ENCODE results near the gene TRIM71. TPM values are rescaled to one million over a fixed set of nuclear protein-coding genes. Genes with fewer than 3 reads are reported as not detected.

The TRIM71 gene
- polyA plus RNA-seq, 2 donors = not detected

- 96 to 100% methylated on average over 4 of the region's 4 CpGs for WGBS, 2 donors
- Histone ChIP-seq H3K36me3 (ENCODE audit: control insufficient read depth in 2 of 2, insufficient read depth in 2 of 2, low read length in 1 of 2) (no peaks in the 10 kb centered on the region), H3K4me3 (ENCODE audit: low read depth in 1 of 2, low read length in 2 of 2) (no peak overlapping the region), H3K9me3 (ENCODE audit: control insufficient read depth in 2 of 2, insufficient read depth in 1 of 2, low read depth in 1 of 2, low read length in 1 of 2) (no peaks in the 10 kb centered on the region), H3K4me1 (ENCODE audit: control insufficient read depth in 2 of 2, insufficient read depth in 2 of 2, low read length in 1 of 2) (peaks cover 0 to 3% of the 10 kb centered on the region in 2 donors), H3K27ac (ENCODE audit: low read depth in 2 of 2, low read length in 1 of 2) (no peak overlapping the region), H3K27me3 (ENCODE audit: control insufficient read depth in 1 of 2, insufficient read depth in 2 of 2, low read length in 2 of 2) (no peaks in the 10 kb centered on the region)
These were observed 41.9 kb downstream of the TRIM71 start for GRCh38 chr3:32859604-32860237.

DNA sequence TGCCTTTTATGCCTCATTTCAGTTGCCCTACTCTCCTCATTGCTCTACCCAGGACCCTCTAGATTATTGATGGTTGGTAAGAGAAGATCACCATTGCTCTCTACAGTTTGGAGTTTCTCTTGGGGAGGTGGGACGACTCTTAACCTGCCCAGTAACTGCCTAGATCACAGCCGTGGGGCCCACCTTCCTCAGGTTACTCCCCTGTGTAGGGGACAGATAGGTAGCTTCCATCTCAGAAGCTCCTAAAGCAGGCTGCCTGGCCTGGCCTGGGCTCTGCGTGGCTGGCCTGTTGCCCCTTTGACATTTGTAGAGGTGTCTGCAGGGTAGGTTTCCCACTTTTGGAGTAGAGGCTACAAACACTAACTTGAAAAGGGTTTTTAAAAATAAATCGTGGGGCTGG, 42.7 kb downstream of the TRIM71 start:
- no peaks in the 10 kb centered on the region for H3K27me3 ChIP-seq (ENCODE audit: control insufficient read depth in 1 of 2, insufficient read depth in 2 of 2, low read length in 2 of 2)
- no peak overlapping the region for H3K4me3 ChIP-seq (ENCODE audit: low read depth in 1 of 2, low read length in 2 of 2)
- no peaks in the 10 kb centered on the region for H3K36me3 ChIP-seq (ENCODE audit: control insufficient read depth in 2 of 2, insufficient read depth in 2 of 2, low read length in 1 of 2)
- H3K9me3 ChIP-seq (ENCODE audit: control insufficient read depth in 2 of 2, insufficient read depth in 1 of 2, low read depth in 1 of 2, low read length in 1 of 2) = no peaks in the 10 kb centered on the region
- 92 to 96% methylated on average over 4 of the region's 4 CpGs for WGBS, 2 donors
- no peak overlapping the region for H3K27ac ChIP-seq (ENCODE audit: low read depth in 2 of 2, low read length in 1 of 2)
- H3K4me1 ChIP-seq (ENCODE audit: control insufficient read depth in 2 of 2, insufficient read depth in 2 of 2, low read length in 1 of 2) = peaks cover 0 to 3% of the 10 kb centered on the region in 2 donors

- Histone ChIP-seq H3K27me3 (ENCODE audit: control insufficient read depth in 1 of 2, insufficient read depth in 2 of 2, low read length in 2 of 2) (no peaks in the 10 kb centered on the region), H3K36me3 (ENCODE audit: control insufficient read depth in 2 of 2, insufficient read depth in 2 of 2, low read length in 1 of 2) (no peaks in the 10 kb centered on the region), H3K4me3 (ENCODE audit: low read depth in 1 of 2, low read length in 2 of 2) (no peak overlapping the region), H3K27ac (ENCODE audit: low read depth in 2 of 2, low read length in 1 of 2) (no peak overlapping the region), H3K9me3 (ENCODE audit: control insufficient read depth in 2 of 2, insufficient read depth in 1 of 2, low read depth in 1 of 2, low read length in 1 of 2) (no peaks in the 10 kb centered on the region), H3K4me1 (ENCODE audit: control insufficient read depth in 2 of 2, insufficient read depth in 2 of 2, low read length in 1 of 2) (peaks cover 0 to 1% of the 10 kb centered on the region in 2 donors)
- 71 to 79% methylated on average over 5 of the region's 5 CpGs for WGBS, 2 donors
These were observed 43.9 kb downstream of the TRIM71 start for GRCh38 chr3:32861681-32862080.

GRCh38 chr3:32862247-32862935, 44.6 kb downstream of the TRIM71 start:
- WGBS, 2 donors = 75 to 78% methylated on average over 11 of the region's 11 CpGs

GRCh38 chr3:32862936-32863487, 45.2 kb downstream of the TRIM71 start:
- H3K4me3 ChIP-seq (ENCODE audit: low read depth in 1 of 2, low read length in 2 of 2) = no peak overlapping the region
- no peak overlapping the region for H3K27ac ChIP-seq (ENCODE audit: low read depth in 2 of 2, low read length in 1 of 2)
- no peaks in the 10 kb centered on the region for H3K4me1 ChIP-seq (ENCODE audit: control insufficient read depth in 2 of 2, insufficient read depth in 2 of 2, low read length in 1 of 2)
- 93 to 94% methylated on average over 5 of the region's 5 CpGs for WGBS, 2 donors
- H3K9me3 ChIP-seq (ENCODE audit: control insufficient read depth in 2 of 2, insufficient read depth in 1 of 2, low read depth in 1 of 2, low read length in 1 of 2) = no peaks in the 10 kb centered on the region
- H3K27me3 ChIP-seq (ENCODE audit: control insufficient read depth in 1 of 2, insufficient read depth in 2 of 2, low read length in 2 of 2) = no peaks in the 10 kb centered on the region
- no peaks in the 10 kb centered on the region for H3K36me3 ChIP-seq (ENCODE audit: control insufficient read depth in 2 of 2, insufficient read depth in 2 of 2, low read length in 1 of 2)

More at GRCh38 chr3:32862247-32862935, 44.6 kb downstream of the TRIM71 start:
- H3K9me3 ChIP-seq (ENCODE audit: control insufficient read depth in 2 of 2, insufficient read depth in 1 of 2, low read depth in 1 of 2, low read length in 1 of 2) = no peaks in the 10 kb centered on the region
- H3K27ac ChIP-seq (ENCODE audit: low read depth in 2 of 2, low read length in 1 of 2) = no peak overlapping the region
- H3K36me3 ChIP-seq (ENCODE audit: control insufficient read depth in 2 of 2, insufficient read depth in 2 of 2, low read length in 1 of 2) = no peaks in the 10 kb centered on the region
- H3K4me3 ChIP-seq (ENCODE audit: low read depth in 1 of 2, low read length in 2 of 2) = no peak overlapping the region
- no peaks in the 10 kb centered on the region for H3K27me3 ChIP-seq (ENCODE audit: control insufficient read depth in 1 of 2, insufficient read depth in 2 of 2, low read length in 2 of 2)
- H3K4me1 ChIP-seq (ENCODE audit: control insufficient read depth in 2 of 2, insufficient read depth in 2 of 2, low read length in 1 of 2) = no peaks in the 10 kb centered on the region

GRCh38 chr3:32865383-32865782, 47.6 kb downstream of the TRIM71 start:
- WGBS, 2 donors = 46 to 48% methylated on average over 6 of the region's 6 CpGs
- Histone ChIP-seq H3K27me3 (ENCODE audit: control insufficient read depth in 1 of 2, insufficient read depth in 2 of 2, low read length in 2 of 2) (no peaks in the 10 kb centered on the region), H3K4me1 (ENCODE audit: control insufficient read depth in 2 of 2, insufficient read depth in 2 of 2, low read length in 1 of 2) (no peaks in the 10 kb centered on the region), H3K36me3 (ENCODE audit: control insufficient read depth in 2 of 2, insufficient read depth in 2 of 2, low read length in 1 of 2) (no peaks in the 10 kb centered on the region), H3K9me3 (ENCODE audit: control insufficient read depth in 2 of 2, insufficient read depth in 1 of 2, low read depth in 1 of 2, low read length in 1 of 2) (no peaks in the 10 kb centered on the region), H3K27ac (ENCODE audit: low read depth in 2 of 2, low read length in 1 of 2) (no peak overlapping the region), H3K4me3 (ENCODE audit: low read depth in 1 of 2, low read length in 2 of 2) (no peak overlapping the region)

DNA sequence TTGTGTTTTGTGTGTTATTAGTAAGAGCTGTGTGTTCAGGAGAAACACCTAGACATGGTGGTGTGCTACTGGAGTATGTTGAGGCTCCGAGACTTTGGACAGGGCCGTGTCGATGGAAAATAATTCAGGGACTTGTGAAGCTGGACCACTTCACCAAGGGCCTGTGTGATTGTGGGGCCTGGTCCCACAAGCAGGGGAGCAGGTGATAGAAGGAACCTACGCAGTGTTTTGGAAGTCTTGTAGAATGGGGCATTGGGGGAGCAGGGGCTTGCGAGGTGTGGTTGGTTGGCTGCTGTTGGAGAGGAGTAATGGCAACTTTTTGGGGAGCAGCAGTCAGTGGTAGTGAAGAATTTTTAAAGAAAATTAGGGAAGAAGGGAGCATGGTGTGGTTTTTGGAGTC, 48.7 kb downstream of the TRIM71 start:
- Histone ChIP-seq H3K9me3 (ENCODE audit: control insufficient read depth in 2 of 2, insufficient read depth in 1 of 2, low read depth in 1 of 2, low read length in 1 of 2) (no peaks in the 10 kb centered on the region), H3K27me3 (ENCODE audit: control insufficient read depth in 1 of 2, insufficient read depth in 2 of 2, low read length in 2 of 2) (no peaks in the 10 kb centered on the region), H3K36me3 (ENCODE audit: control insufficient read depth in 2 of 2, insufficient read depth in 2 of 2, low read length in 1 of 2) (no peaks in the 10 kb centered on the region), H3K4me3 (ENCODE audit: low read depth in 1 of 2, low read length in 2 of 2) (no peak overlapping the region), H3K27ac (ENCODE audit: low read depth in 2 of 2, low read length in 1 of 2) (no peak overlapping the region), H3K4me1 (ENCODE audit: control insufficient read depth in 2 of 2, insufficient read depth in 2 of 2, low read length in 1 of 2) (no peaks in the 10 kb centered on the region)
- 96 to 97% methylated on average over 5 of the region's 5 CpGs for WGBS, 2 donors

DNA sequence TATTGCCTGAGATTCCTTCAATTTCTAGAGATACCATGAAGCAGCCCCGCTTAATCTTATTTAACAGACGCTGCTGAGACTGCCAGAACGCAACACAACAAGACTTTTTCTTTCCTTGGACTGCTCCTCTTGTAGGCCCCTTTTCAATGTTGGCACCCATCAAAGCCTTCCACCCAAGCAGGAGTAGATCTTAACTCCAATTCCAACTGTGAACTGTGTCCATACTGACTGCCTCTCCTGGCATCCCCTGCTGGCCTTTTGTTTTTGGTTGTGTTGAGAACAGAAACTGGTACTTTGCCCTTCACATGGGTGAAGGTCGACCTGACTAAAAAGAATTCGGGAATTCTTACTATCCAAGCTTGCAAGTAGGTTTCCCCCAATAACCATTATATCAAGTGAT, 50.2 kb downstream of the TRIM71 start:
- Histone ChIP-seq H3K9me3 (ENCODE audit: control insufficient read depth in 2 of 2, insufficient read depth in 1 of 2, low read depth in 1 of 2, low read length in 1 of 2) (no peaks in the 10 kb centered on the region), H3K4me3 (ENCODE audit: low read depth in 1 of 2, low read length in 2 of 2) (no peak overlapping the region), H3K27me3 (ENCODE audit: control insufficient read depth in 1 of 2, insufficient read depth in 2 of 2, low read length in 2 of 2) (no peaks in the 10 kb centered on the region), H3K36me3 (ENCODE audit: control insufficient read depth in 2 of 2, insufficient read depth in 2 of 2, low read length in 1 of 2) (no peaks in the 10 kb centered on the region), H3K27ac (ENCODE audit: low read depth in 2 of 2, low read length in 1 of 2) (no peak overlapping the region), H3K4me1 (ENCODE audit: control insufficient read depth in 2 of 2, insufficient read depth in 2 of 2, low read length in 1 of 2) (no peaks in the 10 kb centered on the region)
- 93 to 94% methylated on average over 5 of the region's 5 CpGs for WGBS, 2 donors

- Histone ChIP-seq H3K36me3 (ENCODE audit: control insufficient read depth in 2 of 2, insufficient read depth in 2 of 2, low read length in 1 of 2) (no peaks in the 10 kb centered on the region), H3K4me3 (ENCODE audit: low read depth in 1 of 2, low read length in 2 of 2) (no peak overlapping the region), H3K4me1 (ENCODE audit: control insufficient read depth in 2 of 2, insufficient read depth in 2 of 2, low read length in 1 of 2) (peaks cover 3 to 4% of the 10 kb centered on the region in 2 donors), H3K27ac (ENCODE audit: low read depth in 2 of 2, low read length in 1 of 2) (no peak overlapping the region), H3K9me3 (ENCODE audit: control insufficient read depth in 2 of 2, insufficient read depth in 1 of 2, low read depth in 1 of 2, low read length in 1 of 2) (no peaks in the 10 kb centered on the region), H3K27me3 (ENCODE audit: control insufficient read depth in 1 of 2, insufficient read depth in 2 of 2, low read length in 2 of 2) (no peaks in the 10 kb centered on the region)
- 89 to 90% methylated on average over 7 of the region's 7 CpGs for WGBS, 2 donors
These were observed 51.1 kb downstream of the TRIM71 start for GRCh38 chr3:32868719-32869512.
